GM12878 (cell line): ENCODE results near the gene OR2C3. TPM values are rescaled to one million over a fixed set of nuclear protein-coding genes. Genes with fewer than 3 reads are reported as not detected.

Experiments
- ATAC-seq: fragments of 200-7000 bp; cut with Tn5 transposase; 3 replicates; pipeline ENCODE4 v1.9.1; 2020; ENCODE audit warnings: mild to moderate bottlenecking, moderate library complexity
- Bru-seq: library from RNA; stranded (reverse); fragments of 400-500 nt; gene quantifications from one replicate; lab custom pipeline; 2021; lab: Mats Ljungman, UMichigan
- BruChase-seq, 2 experiments: library from RNA; stranded (reverse); fragments of 400-500 nt; gene quantifications; one replicate each; lab custom pipeline; 2021; lab: Mats Ljungman, UMichigan
- BruUV-seq: library from RNA; stranded (reverse); fragments of 400-500 nt; replicated peaks from 2 replicates; lab custom pipeline; 2021; lab: Mats Ljungman, UMichigan
- CTCF ChIA-PET: fragments of 300-600 bp; sonication (Branson Sonifier 250); formaldehyde crosslinking; extraction: SDS; loops from one replicate; lab custom pipeline; 2021; ENCODE audit warnings: inconsistent platforms; lab: Yijun Ruan, JAX
- POLR2A ChIA-PET: fragments of 350-600 bp; formaldehyde crosslinking; extraction: SDS; loops from one replicate; lab custom pipeline; 2021; ENCODE audit warnings: inconsistent platforms; lab: Charles Lee
- RAD21 ChIA-PET: fragments of 300-600 bp; sonication (Branson Sonifier 250); formaldehyde crosslinking; loops from one replicate; lab custom pipeline; 2023; ENCODE audit warnings: antibody characterized with exemption; ENCODE audit not compliant: unreplicated experiment; lab: Charles Lee
- SMC1A ChIA-PET: fragments of 300-600 bp; sonication (Branson Sonifier 250); formaldehyde crosslinking; loops from one replicate; lab custom pipeline; 2023; ENCODE audit not compliant: unreplicated experiment, uncharacterized antibody; lab: Charles Lee
- DNase-seq: peaks from one replicate; pipeline ENCODE4 v3.0.0-alpha.2; 2011; ENCODE audit warnings: low read depth, low spot score
- FAIRE-seq: peaks from 3 replicates; lab custom pipeline; 2011; peaks lifted over from hg19 to GRCh38; lab: Jason Lieb, UNC
- H2AFZ ChIP-seq: 2 replicates; pipeline ENCODE4 v1.6.0; 2011; ENCODE audit warnings: low read depth, low read length, control low read depth; ENCODE audit not compliant: control insufficient read depth
- H3K27ac ChIP-seq: 2 replicates; pipeline ENCODE4 v1.5.1; 2011; ENCODE audit warnings: control low read depth; ENCODE audit not compliant: control insufficient read depth, insufficient read depth
- H3K27me3 ChIP-seq, 2 experiments: replicated peaks in 1 of 2; 2 replicates each; pipeline versions ENCODE4 v1.6.0 to v1.6.1; 2011; ENCODE audit warnings: low read length in 1 of 2; ENCODE audit not compliant: control insufficient read depth in 2 of 2, insufficient read depth in 2 of 2
- H3K36me3 ChIP-seq, 2 experiments: 2 replicates each; pipeline ENCODE4 v1.5.1; 2011; ENCODE audit warnings: low read length in 1 of 2; ENCODE audit not compliant: control insufficient read depth in 2 of 2, insufficient read depth in 2 of 2
- H3K4me1 ChIP-seq: 2 replicates; pipeline ENCODE4 v1.6.1; 2011; ENCODE audit warnings: mild to moderate bottlenecking, low read length, moderate library complexity, mixed read lengths; ENCODE audit not compliant: control insufficient read depth, insufficient read depth
- H3K4me2 ChIP-seq: 2 replicates; pipeline ENCODE4 v1.6.0; 2011; ENCODE audit warnings: control low read depth; ENCODE audit not compliant: control insufficient read depth, insufficient read depth
- H3K4me3 ChIP-seq: fragments of 200-600 bp; sonication (generic); 2 replicates; pipeline ENCODE4 v1.5.1; 2016
- H3K79me2 ChIP-seq: 2 replicates; pipeline ENCODE4 v1.6.0; 2011; ENCODE audit warnings: low read length; ENCODE audit not compliant: control insufficient read depth, insufficient read depth
- H3K9ac ChIP-seq: 2 replicates; pipeline ENCODE4 v1.8.0; 2011; ENCODE audit warnings: low read length, control low read depth, mixed read lengths; ENCODE audit not compliant: control insufficient read depth, insufficient read depth
- H3K9me3 ChIP-seq: replicated peaks from 3 replicates; pipeline ENCODE4 v1.5.1; 2011; ENCODE audit warnings: mild to moderate bottlenecking, low read length; ENCODE audit not compliant: control insufficient read depth, insufficient read depth
- H4K20me1 ChIP-seq: 2 replicates; pipeline ENCODE4 v1.6.0; 2011; ENCODE audit not compliant: control insufficient read depth, insufficient read depth
- CEBPB ChIP-seq, 2 experiments: fragments of 150-350 bp in 1 of 2; IDR thresholded peaks; 2 replicates each; pipeline ENCODE4 v1.6.1; 2012 to 2014; ENCODE audit warnings: low read depth in 2 of 2, low read length in 2 of 2, borderline replicate concordance in 1 of 2, inconsistent platforms in 1 of 2
- EZH2 ChIP-seq: IDR thresholded peaks from 2 replicates; pipeline ENCODE4 v1.6.1; 2012; ENCODE audit warnings: low read depth, mild to moderate bottlenecking, control low read depth, inconsistent platforms, low read length, borderline replicate concordance; ENCODE audit not compliant: control insufficient read depth
- MTA2 ChIP-seq: fragments of 450-650 bp; IDR thresholded peaks from 2 replicates; pipeline ENCODE4 v1.6.1; 2016; ENCODE audit warnings: low read depth, mild to moderate bottlenecking, moderate library complexity
- MXI1 ChIP-seq: fragments of 150-350 bp; IDR thresholded peaks from 2 replicates; pipeline ENCODE4 v1.6.1; 2011; ENCODE audit warnings: low read depth, mild to moderate bottlenecking, inconsistent platforms, low read length, improper control_type of control experiment
- NRF1 ChIP-seq: conservative IDR thresholded peaks from 2 replicates; pipeline ENCODE4 v1.6.1; 2011; ENCODE audit warnings: mild to moderate bottlenecking, low read depth, low read length, improper control_type of control experiment
- SMAD5 ChIP-seq: IDR thresholded peaks from 2 replicates; pipeline ENCODE4 v1.6.1; 2016; ENCODE audit warnings: antibody characterized with exemption, low read depth
- WGBS: methylation state at CpG from one replicate; pipeline ENCODE4 v1.1.6; 2016; ENCODE audit warnings: low lambda C conversion rate; ENCODE audit not compliant: insufficient replicate concordance, insufficient coverage; ENCODE audit errors: missing lambda C conversion rate; 5-methylcytosine and 5-hydroxymethylcytosine counted together
- in situ Hi-C: fragments of 300-500 bp; cut with MboI; formaldehyde crosslinking; loops from 9 replicates; pipeline ENCODE4 v1.14.3; 2018; ENCODE audit warnings: mixed read lengths
- intact Hi-C: fragments of 100-400 bp; cut with micrococcal nuclease; formaldehyde crosslinking; loops from one replicate; pipeline ENCODE4 v1.14.2; 2022; ENCODE audit not compliant: unreplicated experiment
- long read RNA-seq, 2 experiments: library from polyadenylated mRNA; unstranded; transcript quantifications; one replicate each; pipeline ENCODE4 v2.0.0, GENCODE V29; 2019 to 2020
- polyA minus RNA-seq, 3 experiments: library from RNA; depleted of rRNA, polyadenylated mRNA; stranded (reverse); fragments of >200 nt; gene quantifications; 2 replicates each; pipeline ENCODE4 v1.2.3, GENCODE V29; 2011
- polyA plus RNA-seq, 11 experiments: library from polyadenylated mRNA; depleted of rRNA in 4 of 11; unstranded in 6 of 11; stranded (reverse) in 5 of 11; fragments of >200 nt; fragmentation: Nextera tagmentation in 4 of 11; fragmentation: Illumina TruSeq in 1 of 11; extraction: Ambion mirVana in 4 of 11; extraction: Trizol in 1 of 11; gene quantifications; 1 replicate in 1 of 11; 2 replicates in 10 of 11; pipeline versions ENCODE4 v1.2.1 to v1.2.3, GENCODE V29; 2011 to 2016; ENCODE audit warnings: inconsistent platforms in 2 of 11, missing spikeins in 2 of 11, low read depth in 1 of 11
- total RNA-seq, 4 experiments: library from RNA; depleted of rRNA in 3 of 4; stranded (reverse); fragments of >200 nt in 3 of 4; fragmentation: Illumina TruSeq in 1 of 4; extraction: Trizol in 1 of 4; gene quantifications; 2 replicates each; pipeline versions ENCODE4 v1.2.1 to v1.2.3, GENCODE V29; 2013 to 2021
- TF ChIP-seq, protein P1 (sequence below): IDR thresholded peaks from 2 replicates; pipeline ENCODE4 v1.6.1; 2011; ENCODE audit warnings: borderline replicate concordance, low read depth, mild to moderate bottlenecking, moderate library complexity, low read length; ENCODE audit not compliant: insufficient read depth, poor library complexity, severe bottlenecking

The OR2C3 gene
- total RNA-seq (2013; cell fraction: nucleolus; rRNA removed), result not detected in 2 replicates
- not detected in 2 replicates for total RNA-seq (2014; rRNA removed)
- total RNA-seq (2014; rRNA removed; fragmentation: Illumina TruSeq; extraction: Trizol), result not detected in 2 replicates
- not detected in 2 replicates for total RNA-seq (2021)
- polyA plus RNA-seq (2011; ENCODE audit: low read depth), result not detected
- not detected in 2 replicates for polyA plus RNA-seq (2011; rRNA removed)
- polyA plus RNA-seq (2011; cell fraction: cytosol; rRNA removed), result not detected in 2 replicates
- not detected in 2 replicates for polyA plus RNA-seq (2011; cell fraction: nucleus; rRNA removed)
- polyA plus RNA-seq (2012), result not detected in 2 replicates
- not detected in 2 replicates for polyA plus RNA-seq (2014; fragmentation: Illumina TruSeq; extraction: Trizol)
- polyA plus RNA-seq (2014; fragmentation: Nextera tagmentation; extraction: Ambion mirVana), result not detected
- not detected in 2 replicates for polyA plus RNA-seq (2014; rRNA removed)
- polyA plus RNA-seq (2016; fragmentation: Nextera tagmentation; extraction: Ambion mirVana), result not detected
- not detected in 2 replicates for polyA minus RNA-seq (2011; rRNA and poly(A)+ RNA removed)
- not detected in 2 replicates for polyA minus RNA-seq (2011; cell fraction: cytosol; rRNA and poly(A)+ RNA removed)
- not detected in 2 replicates for polyA minus RNA-seq (2011; cell fraction: nucleus; rRNA and poly(A)+ RNA removed)
- not detected for Bru-seq, nascent RNA
- not detected for BruChase-seq, experiment 1, labeled RNA remaining after a 6-hour chase
- not detected for BruChase-seq, experiment 2, labeled RNA remaining after a 2-hour chase
- long read RNA-seq, experiment 1, result 0 reads
- long read RNA-seq, experiment 2, result 0 reads

DNA sequence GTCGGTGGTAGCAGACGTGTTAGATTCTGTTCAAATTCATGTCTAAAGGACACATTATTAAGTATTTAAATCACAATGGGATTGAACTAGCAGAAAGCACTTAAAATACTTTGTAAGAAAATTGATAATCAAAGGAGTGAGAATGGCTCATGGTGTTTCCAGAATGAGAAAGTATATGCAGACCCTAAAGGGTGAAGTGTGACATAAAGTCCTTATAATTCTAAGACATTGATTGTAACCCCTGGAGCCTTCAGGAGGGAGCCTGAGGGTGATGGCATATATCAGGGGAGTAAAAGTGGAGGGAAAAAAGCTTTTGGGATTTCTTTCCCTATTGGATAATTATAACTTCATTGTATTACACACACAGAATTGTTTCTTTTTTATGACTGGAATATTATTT is at the start of gene OR2C3:
Gene OR2C3, minus strand, starts transcription at position 101 of the 400 bp plus-strand sequence. CDS start 3,929 bp downstream, outside the sequence.
- H3K27me3 ChIP-seq, result no peaks in the 10 kb centered on the region
- H3K4me3 ChIP-seq, result no peak within 1 kb of the TSS
- H3K27ac ChIP-seq, result no peak within 1 kb of the TSS
- 51% methylated on average over 2 of the region's 2 CpGs for WGBS
- POLR2A ChIA-PET, result no interaction called here
- H3K4me1 ChIP-seq, result no peaks in the 10 kb centered on the region
- CTCF ChIA-PET, result no interaction called here
- BruUV-seq, result no TSS peak
- ATAC-seq, result no peak
- H3K9ac ChIP-seq, result no peak within 1 kb of the TSS
- no peak for FAIRE-seq
- no peaks in the 10 kb centered on the region for H4K20me1 ChIP-seq
- in situ Hi-C loops, result no loop called here
- TF ChIP-seq EZH2, result no peak
- RAD21 ChIA-PET, result no interaction called here
- SMC1A ChIA-PET, result no interaction called here
- H3K36me3 ChIP-seq, result no peaks in the 10 kb centered on the region
- intact Hi-C loops, result no loop called here
- H3K79me2 ChIP-seq, result no peaks in the 10 kb centered on the region
- H3K4me2 ChIP-seq, result no peak within 1 kb of the TSS
- no peak within 1 kb of the TSS for H2AFZ ChIP-seq
- no peak for DNase-seq
- no peaks in the 10 kb centered on the region for H3K9me3 ChIP-seq

DNA sequence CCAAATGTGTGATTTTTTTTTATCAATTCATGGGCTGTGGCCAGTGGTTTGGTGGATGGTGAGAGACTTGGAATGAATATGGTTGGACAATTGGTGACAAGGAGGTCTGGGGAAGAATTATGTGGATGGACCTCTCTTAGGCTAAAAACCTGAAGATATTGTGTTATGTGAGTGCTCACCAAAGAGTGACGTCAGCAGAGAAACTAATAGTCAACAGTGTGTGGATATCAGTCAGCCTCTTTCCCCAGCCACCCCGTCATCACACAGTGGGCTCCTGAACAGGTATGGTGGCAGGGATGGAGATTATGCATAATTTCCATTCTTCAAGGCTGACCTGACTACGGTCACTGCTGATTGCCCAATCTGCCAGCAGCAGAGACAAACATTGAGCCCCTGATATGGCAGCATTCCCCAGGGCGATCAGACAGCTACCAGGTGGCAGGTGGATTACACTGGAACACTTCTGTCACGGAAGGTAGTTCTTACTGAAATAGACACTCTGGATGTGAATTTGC is 42.8 kb upstream of the OR2C3 start:
- WGBS, result 31% methylated on average over 5 of the region's 5 CpGs
- intact Hi-C loops, result no loop called here
- H3K36me3 ChIP-seq, result no peaks in the 10 kb centered on the region
- CTCF ChIA-PET, result interaction anchor here (1.4 kb wide), 1 partner anchor 206 kb away, joined by 6 read pairs; no protein-coding TSS in a partner anchor
- SMC1A ChIA-PET, result interaction anchor here (1.0 kb wide), 1 partner anchor 188 kb away, joined by 4 read pairs; no protein-coding TSS in a partner anchor
- H3K9ac ChIP-seq, result no peak overlapping the region
- no peaks in the 10 kb centered on the region for H3K4me1 ChIP-seq
- in situ Hi-C loops, result loop anchor here (5.0 kb wide), 1 partner anchor 192 kb away; no protein-coding TSS in a partner anchor
- H3K4me2 ChIP-seq, result no peak overlapping the region
- POLR2A ChIA-PET, result no interaction called here
- no peak overlapping the region for H3K27ac ChIP-seq
- no peaks in the 10 kb centered on the region for H3K79me2 ChIP-seq
- H3K27me3 ChIP-seq, result no peaks in the 10 kb centered on the region; a peak in 1 of 4 replicates
- FAIRE-seq (no peak), DNase-seq (no peak), ATAC-seq (no peak)
- RAD21 ChIA-PET, result interaction anchor here (1.9 kb wide), 1 partner anchor 206 kb away, joined by 7 read pairs; no protein-coding TSS in a partner anchor
- no peak overlapping the region for H3K4me3 ChIP-seq
- no peaks in the 10 kb centered on the region for H4K20me1 ChIP-seq
- no peaks in the 10 kb centered on the region for H3K9me3 ChIP-seq
- H2AFZ ChIP-seq, result no peak overlapping the region
- BruUV-seq, result no TSS peak
- TF ChIP-seq CEBPB (IDR thresholded peaks at IDR 0.05; ENCODE audit: borderline replicate concordance in 1 of 2, low read depth in 2 of 2, low read length in 2 of 2) (no peak), MTA2 (no peak), NRF1 (no peak), MXI1 (no peak), SMAD5 (no peak)
- TF ChIP-seq, protein P1, sequence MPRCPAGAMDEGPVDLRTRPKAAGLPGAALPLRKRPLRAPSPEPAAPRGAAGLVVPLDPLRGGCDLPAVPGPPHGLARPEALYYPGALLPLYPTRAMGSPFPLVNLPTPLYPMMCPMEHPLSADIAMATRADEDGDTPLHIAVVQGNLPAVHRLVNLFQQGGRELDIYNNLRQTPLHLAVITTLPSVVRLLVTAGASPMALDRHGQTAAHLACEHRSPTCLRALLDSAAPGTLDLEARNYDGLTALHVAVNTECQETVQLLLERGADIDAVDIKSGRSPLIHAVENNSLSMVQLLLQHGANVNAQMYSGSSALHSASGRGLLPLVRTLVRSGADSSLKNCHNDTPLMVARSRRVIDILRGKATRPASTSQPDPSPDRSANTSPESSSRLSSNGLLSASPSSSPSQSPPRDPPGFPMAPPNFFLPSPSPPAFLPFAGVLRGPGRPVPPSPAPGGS, result no peak
